Bronchial epithelial cell (primary cell): ENCODE measurements around the gene FAT1. TPM values are rescaled to one million over a fixed set of nuclear protein-coding genes. Genes with fewer than 3 reads are reported as not detected.

Experiments
- DNase-seq: peaks from one replicate; pipeline ENCODE4 v3.0.0-alpha.2; 2010; ENCODE audit warnings: low read depth
- FAIRE-seq: peaks from 2 replicates; lab custom pipeline; 2011; peaks lifted over from hg19 to GRCh38; lab: Jason Lieb, UNC
- H3K27me3 ChIP-seq: 2 replicates; pipeline ENCODE4 v1.5.1; 2011; ENCODE audit warnings: low read length; ENCODE audit not compliant: control insufficient read depth, insufficient read depth
- H3K36me3 ChIP-seq: 2 replicates; pipeline ENCODE4 v1.5.1; 2011; ENCODE audit warnings: low read length; ENCODE audit not compliant: control insufficient read depth, insufficient read depth
- H3K4me3 ChIP-seq: 2 replicates; pipeline ENCODE4 v1.5.1; 2011; ENCODE audit warnings: mild to moderate bottlenecking, low read depth, low read length, control low read depth
- total RNA-seq: library from RNA; depleted of rRNA; stranded (reverse); fragments of >200 nt; gene quantifications from 2 replicates; pipeline ENCODE4 v1.2.1, GENCODE V29; 2014
- TF ChIP-seq, protein P1 (sequence below): IDR thresholded peaks from 2 replicates; pipeline ENCODE4 v1.5.1; 2011; ENCODE audit warnings: mild to moderate bottlenecking, moderate library complexity, low read length, control low read depth, inconsistent platforms; ENCODE audit not compliant: insufficient read depth, severe bottlenecking

The FAT1 gene
- total RNA-seq, 1 donor from 2014 or later: 237 TPM

DNA sequence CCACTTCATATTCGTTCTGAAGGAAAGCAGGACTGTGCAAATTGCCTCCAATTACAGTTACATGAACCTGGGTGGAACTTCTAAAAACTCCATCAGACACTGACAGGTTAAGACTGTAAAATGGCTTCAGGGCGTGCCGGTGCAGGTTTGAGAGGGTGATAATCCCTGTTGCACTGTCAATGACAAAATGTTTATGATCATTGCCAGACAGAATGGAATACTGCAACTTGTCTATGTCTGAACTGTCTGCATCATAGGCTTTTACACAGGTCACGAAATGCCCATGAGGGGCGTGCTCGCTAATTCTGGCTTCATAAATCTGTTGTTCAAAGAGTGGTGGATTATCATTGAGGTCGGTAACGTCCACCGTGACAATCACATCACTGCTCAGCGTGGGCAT lies 104.6 kb downstream of the FAT1 start:
- Histone ChIP-seq H3K27me3 (no peaks in the 10 kb centered on the region), H3K36me3 (peaks cover 32% of the 10 kb centered on the region), H3K4me3 (no peak overlapping the region)
- no peak for DNase-seq
- TF ChIP-seq, protein P1, sequence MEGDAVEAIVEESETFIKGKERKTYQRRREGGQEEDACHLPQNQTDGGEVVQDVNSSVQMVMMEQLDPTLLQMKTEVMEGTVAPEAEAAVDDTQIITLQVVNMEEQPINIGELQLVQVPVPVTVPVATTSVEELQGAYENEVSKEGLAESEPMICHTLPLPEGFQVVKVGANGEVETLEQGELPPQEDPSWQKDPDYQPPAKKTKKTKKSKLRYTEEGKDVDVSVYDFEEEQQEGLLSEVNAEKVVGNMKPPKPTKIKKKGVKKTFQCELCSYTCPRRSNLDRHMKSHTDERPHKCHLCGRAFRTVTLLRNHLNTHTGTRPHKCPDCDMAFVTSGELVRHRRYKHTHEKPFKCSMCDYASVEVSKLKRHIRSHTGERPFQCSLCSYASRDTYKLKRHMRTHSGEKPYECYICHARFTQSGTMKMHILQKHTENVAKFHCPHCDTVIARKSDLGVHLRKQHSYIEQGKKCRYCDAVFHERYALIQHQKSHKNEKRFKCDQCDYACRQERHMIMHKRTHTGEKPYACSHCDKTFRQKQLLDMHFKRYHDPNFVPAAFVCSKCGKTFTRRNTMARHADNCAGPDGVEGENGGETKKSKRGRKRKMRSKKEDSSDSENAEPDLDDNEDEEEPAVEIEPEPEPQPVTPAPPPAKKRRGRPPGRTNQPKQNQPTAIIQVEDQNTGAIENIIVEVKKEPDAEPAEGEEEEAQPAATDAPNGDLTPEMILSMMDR: no peak
- peak; percentile 68 for FAIRE-seq

DNA sequence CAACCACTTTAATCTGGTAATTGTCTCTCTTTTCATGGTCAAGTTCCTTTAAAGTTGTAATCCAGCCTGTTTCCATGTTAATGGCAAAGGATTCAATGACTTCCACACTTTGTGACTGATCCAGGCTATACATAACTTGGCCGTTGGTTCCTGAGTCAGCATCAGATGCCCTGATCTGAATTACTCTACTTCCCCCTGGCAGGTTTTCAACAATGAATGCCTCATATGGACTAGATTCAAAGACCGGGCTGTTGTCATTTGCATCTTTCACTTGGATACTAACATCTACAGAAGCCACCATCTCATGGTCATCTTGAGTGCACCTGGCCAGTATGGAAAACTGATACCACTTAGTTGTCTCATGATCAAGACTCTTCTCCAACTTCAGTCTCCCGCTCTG lies 105.7 kb downstream of the FAT1 start:
- Histone ChIP-seq H3K4me3 (no peak overlapping the region), H3K27me3 (no peaks in the 10 kb centered on the region), H3K36me3 (peaks cover 30% of the 10 kb centered on the region)
- TF ChIP-seq, protein P1: no peak
- no peak for FAIRE-seq
- DNase-seq: no peak

DNA sequence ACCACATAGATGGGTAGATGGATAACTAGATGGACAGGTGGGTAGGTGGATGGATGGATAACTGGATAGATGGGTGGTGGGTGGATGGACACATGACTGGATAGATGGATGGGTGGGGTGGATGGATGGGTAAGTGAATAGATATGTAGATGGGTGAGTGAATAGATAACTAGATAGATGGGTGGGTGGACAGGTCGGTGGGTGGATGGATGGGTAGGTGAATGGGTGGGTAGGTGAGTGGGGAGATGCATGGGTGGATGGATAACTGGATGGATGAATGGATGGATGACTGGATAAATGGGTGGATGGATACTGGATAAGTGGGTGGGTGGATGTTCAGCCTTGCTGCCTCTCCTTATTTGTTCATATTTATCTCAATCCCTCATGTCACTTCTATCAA lies 116.2 kb downstream of the FAT1 start:
- FAIRE-seq (no peak), DNase-seq (no peak)
- H3K27me3 ChIP-seq: no peaks in the 10 kb centered on the region
- TF ChIP-seq, protein P1: no peak
- H3K36me3 ChIP-seq: peaks cover 35% of the 10 kb centered on the region
- no peak overlapping the region for H3K4me3 ChIP-seq

DNA sequence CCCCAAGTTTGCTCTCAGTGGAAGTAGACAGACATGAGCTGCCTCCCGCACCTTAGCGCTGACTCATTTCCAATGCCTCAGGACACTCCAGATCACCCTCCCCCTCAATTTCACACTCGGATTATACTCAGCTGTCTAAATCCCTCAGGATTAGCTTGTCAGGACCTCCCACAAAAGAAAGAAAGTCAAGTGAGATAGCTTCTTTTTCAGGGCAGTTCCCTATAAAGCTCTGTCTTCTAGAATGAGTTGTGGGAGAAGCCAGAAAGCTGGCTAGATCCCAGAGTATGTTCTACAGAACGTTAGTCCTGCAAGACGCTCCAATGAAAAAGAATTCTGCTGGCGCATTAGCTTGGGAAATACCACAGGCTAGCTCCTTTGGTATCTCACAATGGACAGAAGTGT lies 117.1 kb downstream of the FAT1 start:
- no peaks in the 10 kb centered on the region for H3K27me3 ChIP-seq
- peak; percentile 71 for DNase-seq
- peaks cover 35% of the 10 kb centered on the region for H3K36me3 ChIP-seq
- TF ChIP-seq, protein P1: no peak
- no peak overlapping the region for H3K4me3 ChIP-seq
- FAIRE-seq: no peak

DNA sequence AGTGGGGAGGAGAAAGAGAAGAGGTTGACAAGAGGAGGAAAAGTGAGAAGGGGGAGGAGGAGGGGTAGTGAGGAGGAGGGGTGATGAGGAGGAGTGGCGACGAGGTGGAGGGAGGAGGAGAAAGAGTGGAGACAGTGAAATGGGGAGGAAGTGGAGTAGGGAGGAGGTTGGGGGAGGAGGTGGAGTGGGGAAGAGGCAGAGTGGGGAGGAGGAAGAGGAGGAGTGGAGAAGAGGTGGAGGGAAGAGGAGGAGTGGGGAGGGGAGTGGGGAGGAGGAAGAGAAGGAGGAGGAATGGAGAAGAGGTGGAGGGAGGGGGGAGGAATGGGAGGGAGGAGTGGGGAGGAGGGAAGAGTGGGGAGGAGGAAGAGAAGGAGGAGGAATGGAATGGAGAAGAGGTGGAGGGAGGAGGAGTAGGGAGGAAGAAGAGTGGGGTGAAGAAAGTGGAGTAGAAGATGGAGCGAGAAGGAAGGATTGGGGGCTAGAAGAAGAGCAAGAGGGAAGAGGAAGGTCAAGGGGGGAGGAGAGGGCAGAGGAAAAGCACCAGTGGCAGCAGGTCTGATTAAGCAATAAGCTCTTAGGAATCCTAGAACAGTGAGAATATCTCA lies 118.3 kb downstream of the FAT1 start:
- peaks cover 28% of the 10 kb centered on the region for H3K36me3 ChIP-seq
- FAIRE-seq: no peak
- TF ChIP-seq, protein P1: no peak
- no peaks in the 10 kb centered on the region for H3K27me3 ChIP-seq
- DNase-seq: no peak
- H3K4me3 ChIP-seq: no peak overlapping the region
